ENCODE measurements around the gene GTF3C1. TPM values are rescaled to one million over a fixed set of nuclear protein-coding genes. Genes with fewer than 3 reads are reported as not detected.

Gene GTF3C1
- total and polyA plus RNA-seq, 2 of the 13 experiments (the other 11 are each of a cell fraction or from before 2014, with no cell fraction given), result 29.2 to 72.7 TPM

GRCh38 chr16:27480761-27481160 lies 69.0 kb downstream of the GTF3C1 start (continued):
- TF ChIP-seq TBX2 (CRISPR knock-in tag; IDR thresholded peaks at IDR 0.05; ENCODE audit: borderline replicate concordance), result no peak

- H3K36me3 ChIP-seq (replicated peaks in 1 of 2; ENCODE audit: control insufficient read depth in 1 of 2, insufficient read depth in 2 of 2, low read length in 2 of 2), result peaks cover 55 to 82% of the 10 kb centered on the region in 2 experiments
These were observed 73.5 kb downstream of the GTF3C1 start for GRCh38 chr16:27476240-27476639.

More at GRCh38 chr16:27476240-27476639, 73.5 kb downstream of the GTF3C1 start:
- no TSS peak for BruUV-seq (replicated peaks)
- Histone ChIP-seq H3K79me2 (ENCODE audit: insufficient read depth, low read length) (no peaks in the 10 kb centered on the region), H3K27me3 (ENCODE audit: control insufficient read depth in 1 of 2, insufficient read depth in 2 of 2, low read length in 2 of 2) (no peaks in the 10 kb centered on the region), H2AFZ (ENCODE audit: low read length) (no peak overlapping the region), H3K4me1 (ENCODE audit: insufficient read depth, low read length) (peaks cover 20% of the 10 kb centered on the region), H3K4me2 (ENCODE audit: low read depth, low read length) (no peak overlapping the region), H3K4me3 (replicated peaks in 1 of 3; ENCODE audit: insufficient read depth in 1 of 3, low read depth in 2 of 3, low read length in 3 of 3) (no peak overlapping the region), H3K9ac (ENCODE audit: insufficient read depth, low read depth, low read length) (no peak overlapping the region), H3K27ac (ENCODE audit: extremely low read length, insufficient read depth, low read length) (no peak overlapping the region), H4K20me1 (ENCODE audit: insufficient read depth, low read length) (no peaks in the 10 kb centered on the region), H3K9me3 (ENCODE audit: low read length) (no peaks in the 10 kb centered on the region)
- ATAC-seq (no peak), DNase-seq (ENCODE audit: low spot score) (no peak), FAIRE-seq (no peak)
- intact Hi-C loops (cut with micrococcal nuclease; ENCODE audit: unreplicated experiment) (no loop called here), in situ Hi-C loops (cut with HindIII; ENCODE audit: extremely low pct_ligation_motif_present, low pct_unique_long_range_greater_than_20kb) (no loop called here)
- POLR2A ChIA-PET, result no interaction called here
- TF ChIP-seq NR2F1 (CRISPR knock-in tag; IDR thresholded peaks at IDR 0.05) (no peak), POLR2AphosphoS5 (IDR thresholded peaks at IDR 0.05; ENCODE audit: low read depth, low read length) (no peak), SAFB2 (CRISPR knock-in tag; IDR thresholded peaks at IDR 0.05; ENCODE audit: borderline replicate concordance, low read depth) (no peak), ZNF484 (CRISPR knock-in tag; IDR thresholded peaks at IDR 0.05; ENCODE audit: borderline replicate concordance, low read depth) (no peak), RERE (CRISPR knock-in tag; IDR thresholded peaks at IDR 0.05; ENCODE audit: low read depth) (no peak)
- WGBS (ENCODE audit: low lambda C conversion rate), result 97% methylated on average over 9 of the region's 9 CpGs
- CTCF ChIA-PET (ENCODE audit: low intra/inter-chr PET ratio, low total read pairs), result no interaction called here

All from HepG2 (cell line).